PFSK-1 (cell line): ENCODE measurements around the gene KLF11.

Source experiments
- FOXP2 ChIP-seq: optimal IDR thresholded peaks from 2 replicates; pipeline ENCODE3; 2011; ENCODE audit warnings: borderline replicate concordance, control low read depth, inconsistent platforms; ENCODE audit not compliant: insufficient read depth; ENCODE audit errors: extremely low read length, extremely low read depth
- POLR2AphosphoS5 ChIP-seq: IDR thresholded peaks from 2 replicates; pipeline ENCODE4 v1.6.1; 2012; ENCODE audit warnings: low read depth, mild to moderate bottlenecking, control low read depth, low read length, moderate library complexity
- REST ChIP-seq, 2 experiments: IDR thresholded peaks; 2 replicates each; pipeline versions ENCODE4 v1.6.1 to v1.8.0; 2011 to 2012; ENCODE audit warnings: low read depth in 2 of 2, low read length in 2 of 2, control low read depth in 1 of 2, inconsistent platforms in 1 of 2, mild to moderate bottlenecking in 1 of 2, moderate library complexity in 1 of 2; ENCODE audit not compliant: insufficient read depth in 1 of 2
- SIN3A ChIP-seq: IDR thresholded peaks from 2 replicates; pipeline ENCODE4 v1.6.1; 2012; ENCODE audit warnings: mild to moderate bottlenecking, low read length, moderate library complexity, borderline replicate concordance; ENCODE audit not compliant: insufficient read depth
- TAF1 ChIP-seq: IDR thresholded peaks from 2 replicates; pipeline ENCODE4 v1.6.1; 2012; ENCODE audit warnings: low read length, control low read depth, borderline replicate concordance; ENCODE audit not compliant: insufficient read depth

The KLF11 gene

GRCh38 chr2:10016001-10016801 lies 27.1 kb upstream of the KLF11 start:
- no peak for TF ChIP-seq POLR2AphosphoS5
- no peak for TF ChIP-seq REST (IDR thresholded peaks at IDR 0.05; ENCODE audit: insufficient read depth in 1 of 2, low read depth in 2 of 2, low read length in 2 of 2)
- no peak for TF ChIP-seq SIN3A

- no peak for TF ChIP-seq FOXP2
- TF ChIP-seq REST (IDR thresholded peaks at IDR 0.05; ENCODE audit: insufficient read depth in 1 of 2, low read depth in 2 of 2, low read length in 2 of 2), result no peak
- no peak for TF ChIP-seq SIN3A
- TF ChIP-seq TAF1, result no peak
- TF ChIP-seq POLR2AphosphoS5, result no peak
Observed at GRCh38 chr2:10016802-10017258, 26.5 kb upstream of the KLF11 start.

- TF ChIP-seq REST (IDR thresholded peaks at IDR 0.05; ENCODE audit: insufficient read depth in 1 of 2, low read depth in 2 of 2, low read length in 2 of 2) (no peak), FOXP2 (no peak), POLR2AphosphoS5 (no peak), SIN3A (no peak), TAF1 (no peak)
Observed at GRCh38 chr2:10017313-10017941, 25.9 kb upstream of the KLF11 start.

- TF ChIP-seq POLR2AphosphoS5 (no peak), REST (IDR thresholded peaks at IDR 0.05; ENCODE audit: insufficient read depth in 1 of 2, low read depth in 2 of 2, low read length in 2 of 2) (no peak), SIN3A (no peak), TAF1 (no peak), FOXP2 (no peak)
Observed at GRCh38 chr2:10019174-10019573, 24.2 kb upstream of the KLF11 start.
